WTC11 (cell line): Measurements from ENCODE around the gene CHD9NB. TPM values are rescaled to one million over a fixed set of nuclear protein-coding genes. Genes with fewer than 3 reads are reported as not detected.

Experiments used
- ATAC-seq: fragments of 200-7000 bp; cut with Tn5 transposase; 2 replicates; pipeline ENCODE4 v1.10.0; 2021; ENCODE audit warnings: mild to moderate bottlenecking, moderate library complexity
- CTCF ChIA-PET: fragments of 300-600 bp; sonication (Branson Sonifier 250); formaldehyde crosslinking; loops from one replicate; lab custom pipeline; 2021; ENCODE audit warnings: antibody characterized with exemption; lab: Charles Lee
- POLR2A ChIA-PET: fragments of 350-600 bp; sonication (Branson Sonifier 250); formaldehyde crosslinking; loops from one replicate; lab custom pipeline; 2021; ENCODE audit warnings: antibody characterized with exemption; lab: Charles Lee
- DNase-seq: peaks from one replicate; pipeline ENCODE4 v3.0.0; 2021; ENCODE audit warnings: low spot score
- H3K27ac Mint-ChIP-seq: 2 replicates; pipeline ENCODE4 v1.8.0; 2021; ENCODE audit warnings: mixed read lengths
- H3K27me3 Mint-ChIP-seq: 2 replicates; pipeline ENCODE4 v1.8.0; 2021; ENCODE audit warnings: low read depth, mild to moderate bottlenecking, moderate library complexity, mixed read lengths
- H3K36me3 Mint-ChIP-seq: 2 replicates; pipeline ENCODE4 v1.8.0; 2021; ENCODE audit warnings: mixed read lengths
- H3K4me1 Mint-ChIP-seq: 2 replicates; pipeline ENCODE4 v1.8.0; 2022; ENCODE audit warnings: mixed read lengths
- H3K4me3 Mint-ChIP-seq: 2 replicates; pipeline ENCODE4 v1.8.0; 2021; ENCODE audit warnings: mild to moderate bottlenecking, moderate library complexity, mixed read lengths
- H3K9me3 Mint-ChIP-seq: 2 replicates; pipeline ENCODE4 v1.8.0; 2021; ENCODE audit warnings: mixed read lengths
- ATF1 ChIP-seq: sonication (generic); formaldehyde crosslinking; IDR thresholded peaks from 2 replicates; pipeline ENCODE4 v1.8.1; 2023; ENCODE audit warnings: mild to moderate bottlenecking, moderate library complexity, missing genetic modification reagents
- ELF4 ChIP-seq: sonication (generic); formaldehyde crosslinking; IDR thresholded peaks from 2 replicates; pipeline ENCODE4 v1.8.1; 2022; ENCODE audit warnings: low read depth, mild to moderate bottlenecking, moderate library complexity, missing genetic modification reagents
- FOXP1 ChIP-seq: sonication (generic); formaldehyde crosslinking; IDR thresholded peaks from 2 replicates; pipeline ENCODE4 v1.8.0; 2022; ENCODE audit warnings: missing genetic modification reagents, mild to moderate bottlenecking, moderate library complexity, borderline replicate concordance
- GRHL2 ChIP-seq: fragments of 250-450 bp; sonication (Bioruptor Pico); IDR thresholded peaks from 2 replicates; pipeline ENCODE4 v1.8.0; 2022; ENCODE audit warnings: mild to moderate bottlenecking, moderate library complexity; ENCODE audit not compliant: insufficient replicate concordance, severe bottlenecking
- HMGA2 ChIP-seq: fragments of 250-450 bp; sonication (Bioruptor Pico); IDR thresholded peaks from 2 replicates; pipeline ENCODE4 v1.4.0; 2021; ENCODE audit warnings: mild to moderate bottlenecking, moderate library complexity
- MYBL2 ChIP-seq: sonication (generic); formaldehyde crosslinking; IDR thresholded peaks from 2 replicates; pipeline ENCODE4 v1.8.1; 2023; ENCODE audit warnings: mild to moderate bottlenecking, moderate library complexity, missing genetic modification reagents
- NFE2L1 ChIP-seq: sonication (generic); formaldehyde crosslinking; IDR thresholded peaks from 2 replicates; pipeline ENCODE4 v1.8.1; 2023; ENCODE audit warnings: missing genetic modification reagents
- NFYB ChIP-seq: sonication (generic); formaldehyde crosslinking; conservative IDR thresholded peaks from 2 replicates; pipeline ENCODE4 v1.8.0; 2022; ENCODE audit warnings: low read depth, missing genetic modification reagents
- RORB ChIP-seq: fragments of 250-450 bp; sonication (Bioruptor Pico); IDR thresholded peaks from 2 replicates; pipeline ENCODE4 v1.9.0; 2021; ENCODE audit warnings: mild to moderate bottlenecking
- SMAD3 ChIP-seq: sonication (generic); formaldehyde crosslinking; IDR thresholded peaks from 2 replicates; pipeline ENCODE4 v1.8.0; 2022; ENCODE audit warnings: missing genetic modification reagents, mild to moderate bottlenecking, borderline replicate concordance
- ZBTB21 ChIP-seq: sonication (generic); formaldehyde crosslinking; IDR thresholded peaks from 2 replicates; pipeline ENCODE4 v1.8.1; 2023; ENCODE audit warnings: mild to moderate bottlenecking, missing genetic modification reagents, borderline replicate concordance
- total RNA-seq: library from RNA; stranded (reverse); gene quantifications from 3 replicates; pipeline ENCODE4 v1.2.3, GENCODE V29; 2021
- TF ChIP-seq, protein P1 (sequence below): sonication (generic); formaldehyde crosslinking; IDR thresholded peaks from 2 replicates; pipeline ENCODE4 v1.8.1; 2022; ENCODE audit warnings: low read depth, missing genetic modification reagents, borderline replicate concordance
- TF ChIP-seq, protein P2 (sequence below): fragments of 250-450 bp; sonication (Bioruptor Pico); IDR thresholded peaks from 2 replicates; pipeline ENCODE4 v1.9.0; 2021; ENCODE audit warnings: moderate library complexity, mild to moderate bottlenecking, inconsistent platforms, borderline replicate concordance
- TF ChIP-seq, protein P3 (sequence below): fragments of 250-450 bp; sonication (Bioruptor Pico); conservative IDR thresholded peaks from 2 replicates; pipeline ENCODE4 v1.9.0; 2021; ENCODE audit warnings: mild to moderate bottlenecking
- TF ChIP-seq, protein P4 (sequence below): sonication (generic); formaldehyde crosslinking; IDR thresholded peaks from 2 replicates; pipeline ENCODE4 v1.8.0; 2022; ENCODE audit warnings: mild to moderate bottlenecking, missing genetic modification reagents
- TF ChIP-seq, protein P5 (sequence below): sonication (generic); formaldehyde crosslinking; IDR thresholded peaks from 2 replicates; pipeline ENCODE4 v1.8.1; 2023; ENCODE audit warnings: mild to moderate bottlenecking, missing genetic modification reagents, moderate library complexity
- TF ChIP-seq, protein P6 (sequence below): sonication (generic); formaldehyde crosslinking; IDR thresholded peaks from 2 replicates; pipeline ENCODE4 v1.8.0; 2023; ENCODE audit warnings: missing genetic modification reagents, mild to moderate bottlenecking, borderline replicate concordance
- TF ChIP-seq, protein P7 (sequence below): sonication (generic); formaldehyde crosslinking; IDR thresholded peaks from 2 replicates; pipeline ENCODE4 v1.8.1; 2022; ENCODE audit warnings: mild to moderate bottlenecking, missing genetic modification reagents, moderate library complexity, borderline replicate concordance
- TF ChIP-seq, protein P8 (sequence below): sonication (generic); formaldehyde crosslinking; conservative IDR thresholded peaks from 2 replicates; pipeline ENCODE4 v1.8.1; 2022; ENCODE audit warnings: mild to moderate bottlenecking, missing genetic modification reagents
- TF ChIP-seq, protein P9 (sequence below): sonication (generic); formaldehyde crosslinking; IDR thresholded peaks from 2 replicates; pipeline ENCODE4 v1.8.1; 2022; ENCODE audit warnings: low read depth, mild to moderate bottlenecking, moderate library complexity, missing genetic modification reagents, borderline replicate concordance

The CHD9NB gene
- total RNA-seq, 1 experiment from 2014 or later, result 3.5 TPM

DNA sequence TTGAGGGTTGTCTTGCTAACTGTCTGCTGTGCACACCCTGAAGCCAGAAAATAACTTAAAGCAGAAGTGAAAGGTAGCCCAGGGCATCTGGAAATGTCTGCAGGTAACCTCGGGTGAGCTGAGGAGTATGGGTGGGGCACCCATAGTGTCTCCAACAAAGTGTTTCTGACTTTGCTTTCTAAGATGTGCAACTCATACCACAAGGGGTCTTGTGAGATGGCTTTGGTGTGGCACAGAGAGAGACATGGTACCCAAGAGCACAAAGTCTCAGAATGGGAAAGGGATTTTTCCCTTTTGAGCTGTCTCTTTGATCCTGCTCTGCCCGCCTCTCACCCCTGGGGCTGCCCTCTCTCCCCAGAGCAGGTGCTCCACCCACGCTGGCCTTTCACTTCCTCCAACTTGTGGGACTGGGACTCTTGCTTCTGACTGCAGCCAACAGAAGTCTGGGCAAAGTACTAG lies 9.0 kb upstream of the CHD9NB start:
- POLR2A ChIA-PET, result no interaction called here
- Mint-ChIP-seq H3K27ac (no peak overlapping the region), H3K36me3 (no peaks in the 10 kb centered on the region), H3K27me3 (no peaks in the 10 kb centered on the region), H3K4me3 (no peak overlapping the region), H3K4me1 (peaks cover 27% of the 10 kb centered on the region), H3K9me3 (no peaks in the 10 kb centered on the region)
- DNase-seq (no peak), ATAC-seq (no peak)
- TF ChIP-seq, protein P1, sequence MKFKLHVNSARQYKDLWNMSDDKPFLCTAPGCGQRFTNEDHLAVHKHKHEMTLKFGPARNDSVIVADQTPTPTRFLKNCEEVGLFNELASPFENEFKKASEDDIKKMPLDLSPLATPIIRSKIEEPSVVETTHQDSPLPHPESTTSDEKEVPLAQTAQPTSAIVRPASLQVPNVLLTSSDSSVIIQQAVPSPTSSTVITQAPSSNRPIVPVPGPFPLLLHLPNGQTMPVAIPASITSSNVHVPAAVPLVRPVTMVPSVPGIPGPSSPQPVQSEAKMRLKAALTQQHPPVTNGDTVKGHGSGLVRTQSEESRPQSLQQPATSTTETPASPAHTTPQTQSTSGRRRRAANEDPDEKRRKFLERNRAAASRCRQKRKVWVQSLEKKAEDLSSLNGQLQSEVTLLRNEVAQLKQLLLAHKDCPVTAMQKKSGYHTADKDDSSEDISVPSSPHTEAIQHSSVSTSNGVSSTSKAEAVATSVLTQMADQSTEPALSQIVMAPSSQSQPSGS (CRISPR knock-in tag), result no peak
- no peak for TF ChIP-seq MYBL2 (CRISPR knock-in tag)
- TF ChIP-seq, protein P2, sequence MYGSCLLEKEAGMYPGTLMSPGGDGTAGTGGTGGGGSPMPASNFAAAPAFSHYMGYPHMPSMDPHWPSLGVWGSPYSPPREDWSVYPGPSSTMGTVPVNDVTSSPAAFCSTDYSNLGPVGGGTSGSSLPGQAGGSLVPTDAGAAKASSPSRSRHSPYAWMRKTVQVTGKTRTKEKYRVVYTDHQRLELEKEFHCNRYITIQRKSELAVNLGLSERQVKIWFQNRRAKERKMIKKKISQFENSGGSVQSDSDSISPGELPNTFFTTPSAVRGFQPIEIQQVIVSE (CRISPR knock-in tag), result no peak
- TF ChIP-seq FOXP1 (CRISPR knock-in tag), result no peak
- no peak for TF ChIP-seq RORB (CRISPR knock-in tag)
- TF ChIP-seq, protein P3, sequence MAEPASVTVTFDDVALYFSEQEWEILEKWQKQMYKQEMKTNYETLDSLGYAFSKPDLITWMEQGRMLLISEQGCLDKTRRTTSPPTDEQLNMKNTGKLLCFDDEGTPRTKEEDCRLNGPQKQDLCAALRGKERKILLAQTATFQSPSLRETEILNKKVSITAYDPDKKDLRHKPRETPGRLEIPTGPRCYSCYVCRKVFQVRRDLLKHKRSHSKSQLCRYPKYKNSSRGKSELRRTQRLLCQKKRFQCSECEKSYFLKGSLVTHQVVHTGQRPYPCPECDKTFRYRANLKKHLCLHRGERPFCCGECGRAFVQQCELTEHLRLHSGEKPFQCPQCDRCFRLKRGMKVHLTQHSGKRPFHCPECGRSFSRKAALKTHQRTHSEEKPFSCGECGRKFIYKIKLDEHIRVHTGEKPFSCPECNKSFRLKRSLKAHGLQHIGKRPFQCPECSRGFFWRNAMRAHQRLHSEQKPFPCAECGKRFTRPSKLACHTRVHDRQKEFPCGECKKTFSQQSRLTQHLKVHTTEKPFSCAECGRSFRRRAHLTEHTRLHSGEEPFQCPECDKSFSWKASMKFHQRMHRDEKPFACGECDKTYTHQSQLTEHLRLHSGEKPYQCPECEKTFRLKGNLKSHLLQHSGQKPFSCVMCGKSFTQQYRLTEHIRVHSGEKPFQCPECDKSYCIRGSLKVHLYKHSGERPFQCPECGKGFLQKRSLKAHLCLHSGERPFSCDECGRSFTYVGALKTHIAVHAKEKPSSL (CRISPR knock-in tag), result no peak
- TF ChIP-seq, protein P4, sequence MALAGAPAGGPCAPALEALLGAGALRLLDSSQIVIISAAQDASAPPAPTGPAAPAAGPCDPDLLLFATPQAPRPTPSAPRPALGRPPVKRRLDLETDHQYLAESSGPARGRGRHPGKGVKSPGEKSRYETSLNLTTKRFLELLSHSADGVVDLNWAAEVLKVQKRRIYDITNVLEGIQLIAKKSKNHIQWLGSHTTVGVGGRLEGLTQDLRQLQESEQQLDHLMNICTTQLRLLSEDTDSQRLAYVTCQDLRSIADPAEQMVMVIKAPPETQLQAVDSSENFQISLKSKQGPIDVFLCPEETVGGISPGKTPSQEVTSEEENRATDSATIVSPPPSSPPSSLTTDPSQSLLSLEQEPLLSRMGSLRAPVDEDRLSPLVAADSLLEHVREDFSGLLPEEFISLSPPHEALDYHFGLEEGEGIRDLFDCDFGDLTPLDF (CRISPR knock-in tag), result no peak
- CTCF ChIA-PET, result no interaction called here

DNA sequence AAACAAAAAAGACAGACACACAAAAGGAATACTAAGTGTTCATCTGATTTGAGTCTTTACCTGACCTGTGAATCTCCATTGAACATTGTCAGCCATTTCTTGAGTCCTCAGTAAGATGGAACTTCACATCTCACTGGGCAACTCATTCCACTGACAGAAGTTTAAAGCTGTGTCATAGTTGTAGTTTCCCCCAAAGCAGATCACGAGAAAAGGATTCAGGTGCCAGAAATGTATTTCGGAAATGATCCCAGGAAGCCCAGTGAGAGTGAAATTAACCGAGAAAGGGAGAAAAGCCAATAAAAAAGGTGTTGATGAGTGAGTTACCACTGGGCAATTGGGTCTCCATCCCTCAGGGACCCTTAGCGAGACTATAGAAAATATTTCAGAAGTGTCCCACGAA lies 8.6 kb upstream of the CHD9NB start:
- DNase-seq, result no peak
- H3K27me3 Mint-ChIP-seq, result no peaks in the 10 kb centered on the region
- H3K4me3 Mint-ChIP-seq, result no peak overlapping the region
- H3K27ac Mint-ChIP-seq, result no peak overlapping the region
- ATAC-seq, result no peak
- no peaks in the 10 kb centered on the region for H3K36me3 Mint-ChIP-seq
- ChIA-PET POLR2A (no interaction called here), CTCF (no interaction called here)
- H3K9me3 Mint-ChIP-seq, result no peaks in the 10 kb centered on the region
- H3K4me1 Mint-ChIP-seq, result peaks cover 31% of the 10 kb centered on the region
- no peak for TF ChIP-seq ZBTB21 (CRISPR knock-in tag)
- TF ChIP-seq, protein P5, sequence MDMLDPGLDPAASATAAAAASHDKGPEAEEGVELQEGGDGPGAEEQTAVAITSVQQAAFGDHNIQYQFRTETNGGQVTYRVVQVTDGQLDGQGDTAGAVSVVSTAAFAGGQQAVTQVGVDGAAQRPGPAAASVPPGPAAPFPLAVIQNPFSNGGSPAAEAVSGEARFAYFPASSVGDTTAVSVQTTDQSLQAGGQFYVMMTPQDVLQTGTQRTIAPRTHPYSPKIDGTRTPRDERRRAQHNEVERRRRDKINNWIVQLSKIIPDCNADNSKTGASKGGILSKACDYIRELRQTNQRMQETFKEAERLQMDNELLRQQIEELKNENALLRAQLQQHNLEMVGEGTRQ (CRISPR knock-in tag), result no peak
- TF ChIP-seq, protein P6, sequence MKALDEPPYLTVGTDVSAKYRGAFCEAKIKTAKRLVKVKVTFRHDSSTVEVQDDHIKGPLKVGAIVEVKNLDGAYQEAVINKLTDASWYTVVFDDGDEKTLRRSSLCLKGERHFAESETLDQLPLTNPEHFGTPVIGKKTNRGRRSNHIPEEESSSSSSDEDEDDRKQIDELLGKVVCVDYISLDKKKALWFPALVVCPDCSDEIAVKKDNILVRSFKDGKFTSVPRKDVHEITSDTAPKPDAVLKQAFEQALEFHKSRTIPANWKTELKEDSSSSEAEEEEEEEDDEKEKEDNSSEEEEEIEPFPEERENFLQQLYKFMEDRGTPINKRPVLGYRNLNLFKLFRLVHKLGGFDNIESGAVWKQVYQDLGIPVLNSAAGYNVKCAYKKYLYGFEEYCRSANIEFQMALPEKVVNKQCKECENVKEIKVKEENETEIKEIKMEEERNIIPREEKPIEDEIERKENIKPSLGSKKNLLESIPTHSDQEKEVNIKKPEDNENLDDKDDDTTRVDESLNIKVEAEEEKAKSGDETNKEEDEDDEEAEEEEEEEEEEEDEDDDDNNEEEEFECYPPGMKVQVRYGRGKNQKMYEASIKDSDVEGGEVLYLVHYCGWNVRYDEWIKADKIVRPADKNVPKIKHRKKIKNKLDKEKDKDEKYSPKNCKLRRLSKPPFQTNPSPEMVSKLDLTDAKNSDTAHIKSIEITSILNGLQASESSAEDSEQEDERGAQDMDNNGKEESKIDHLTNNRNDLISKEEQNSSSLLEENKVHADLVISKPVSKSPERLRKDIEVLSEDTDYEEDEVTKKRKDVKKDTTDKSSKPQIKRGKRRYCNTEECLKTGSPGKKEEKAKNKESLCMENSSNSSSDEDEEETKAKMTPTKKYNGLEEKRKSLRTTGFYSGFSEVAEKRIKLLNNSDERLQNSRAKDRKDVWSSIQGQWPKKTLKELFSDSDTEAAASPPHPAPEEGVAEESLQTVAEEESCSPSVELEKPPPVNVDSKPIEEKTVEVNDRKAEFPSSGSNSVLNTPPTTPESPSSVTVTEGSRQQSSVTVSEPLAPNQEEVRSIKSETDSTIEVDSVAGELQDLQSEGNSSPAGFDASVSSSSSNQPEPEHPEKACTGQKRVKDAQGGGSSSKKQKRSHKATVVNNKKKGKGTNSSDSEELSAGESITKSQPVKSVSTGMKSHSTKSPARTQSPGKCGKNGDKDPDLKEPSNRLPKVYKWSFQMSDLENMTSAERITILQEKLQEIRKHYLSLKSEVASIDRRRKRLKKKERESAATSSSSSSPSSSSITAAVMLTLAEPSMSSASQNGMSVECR (CRISPR knock-in tag), result no peak
- TF ChIP-seq NFYB, result no peak
- TF ChIP-seq ATF1 (CRISPR knock-in tag), result no peak
- TF ChIP-seq ELF4 (CRISPR knock-in tag), result no peak
- TF ChIP-seq GRHL2 (CRISPR knock-in tag), result no peak
- TF ChIP-seq, protein P7, sequence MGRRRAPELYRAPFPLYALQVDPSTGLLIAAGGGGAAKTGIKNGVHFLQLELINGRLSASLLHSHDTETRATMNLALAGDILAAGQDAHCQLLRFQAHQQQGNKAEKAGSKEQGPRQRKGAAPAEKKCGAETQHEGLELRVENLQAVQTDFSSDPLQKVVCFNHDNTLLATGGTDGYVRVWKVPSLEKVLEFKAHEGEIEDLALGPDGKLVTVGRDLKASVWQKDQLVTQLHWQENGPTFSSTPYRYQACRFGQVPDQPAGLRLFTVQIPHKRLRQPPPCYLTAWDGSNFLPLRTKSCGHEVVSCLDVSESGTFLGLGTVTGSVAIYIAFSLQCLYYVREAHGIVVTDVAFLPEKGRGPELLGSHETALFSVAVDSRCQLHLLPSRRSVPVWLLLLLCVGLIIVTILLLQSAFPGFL (CRISPR knock-in tag), result no peak
- TF ChIP-seq, protein P8, sequence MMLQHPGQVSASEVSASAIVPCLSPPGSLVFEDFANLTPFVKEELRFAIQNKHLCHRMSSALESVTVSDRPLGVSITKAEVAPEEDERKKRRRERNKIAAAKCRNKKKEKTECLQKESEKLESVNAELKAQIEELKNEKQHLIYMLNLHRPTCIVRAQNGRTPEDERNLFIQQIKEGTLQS (CRISPR knock-in tag), result no peak
- TF ChIP-seq, protein P9, sequence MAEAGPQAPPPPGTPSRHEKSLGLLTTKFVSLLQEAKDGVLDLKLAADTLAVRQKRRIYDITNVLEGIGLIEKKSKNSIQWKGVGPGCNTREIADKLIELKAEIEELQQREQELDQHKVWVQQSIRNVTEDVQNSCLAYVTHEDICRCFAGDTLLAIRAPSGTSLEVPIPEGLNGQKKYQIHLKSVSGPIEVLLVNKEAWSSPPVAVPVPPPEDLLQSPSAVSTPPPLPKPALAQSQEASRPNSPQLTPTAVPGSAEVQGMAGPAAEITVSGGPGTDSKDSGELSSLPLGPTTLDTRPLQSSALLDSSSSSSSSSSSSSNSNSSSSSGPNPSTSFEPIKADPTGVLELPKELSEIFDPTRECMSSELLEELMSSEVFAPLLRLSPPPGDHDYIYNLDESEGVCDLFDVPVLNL, result no peak
- no peak for TF ChIP-seq HMGA2 (CRISPR knock-in tag)
- TF ChIP-seq NFE2L1 (CRISPR knock-in tag), result no peak
- TF ChIP-seq SMAD3 (CRISPR knock-in tag), result no peak
